GM12864 (cell line): ENCODE data around the gene RRP36.

ENCODE experiments used
- DNase-seq: peaks from one replicate; pipeline ENCODE4 v3.0.0-alpha.2; 2011; ENCODE audit warnings: low read depth
- H3K4me3 ChIP-seq: 2 replicates; pipeline ENCODE4 v1.5.1; 2011; ENCODE audit warnings: mild to moderate bottlenecking, low read depth, low read length, control low read depth
- TF ChIP-seq, protein P1 (sequence below): IDR thresholded peaks from 2 replicates; pipeline ENCODE4 v1.5.1; 2011; ENCODE audit warnings: low read depth, mild to moderate bottlenecking, moderate library complexity, low read length, control low read depth, inconsistent platforms; ENCODE audit errors: missing control alignments

RRP36 gene, protein sequence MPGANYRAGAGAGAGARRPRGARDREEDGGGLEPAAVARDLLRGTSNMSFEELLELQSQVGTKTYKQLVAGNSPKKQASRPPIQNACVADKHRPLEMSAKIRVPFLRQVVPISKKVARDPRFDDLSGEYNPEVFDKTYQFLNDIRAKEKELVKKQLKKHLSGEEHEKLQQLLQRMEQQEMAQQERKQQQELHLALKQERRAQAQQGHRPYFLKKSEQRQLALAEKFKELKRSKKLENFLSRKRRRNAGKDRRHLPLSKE

DNA sequence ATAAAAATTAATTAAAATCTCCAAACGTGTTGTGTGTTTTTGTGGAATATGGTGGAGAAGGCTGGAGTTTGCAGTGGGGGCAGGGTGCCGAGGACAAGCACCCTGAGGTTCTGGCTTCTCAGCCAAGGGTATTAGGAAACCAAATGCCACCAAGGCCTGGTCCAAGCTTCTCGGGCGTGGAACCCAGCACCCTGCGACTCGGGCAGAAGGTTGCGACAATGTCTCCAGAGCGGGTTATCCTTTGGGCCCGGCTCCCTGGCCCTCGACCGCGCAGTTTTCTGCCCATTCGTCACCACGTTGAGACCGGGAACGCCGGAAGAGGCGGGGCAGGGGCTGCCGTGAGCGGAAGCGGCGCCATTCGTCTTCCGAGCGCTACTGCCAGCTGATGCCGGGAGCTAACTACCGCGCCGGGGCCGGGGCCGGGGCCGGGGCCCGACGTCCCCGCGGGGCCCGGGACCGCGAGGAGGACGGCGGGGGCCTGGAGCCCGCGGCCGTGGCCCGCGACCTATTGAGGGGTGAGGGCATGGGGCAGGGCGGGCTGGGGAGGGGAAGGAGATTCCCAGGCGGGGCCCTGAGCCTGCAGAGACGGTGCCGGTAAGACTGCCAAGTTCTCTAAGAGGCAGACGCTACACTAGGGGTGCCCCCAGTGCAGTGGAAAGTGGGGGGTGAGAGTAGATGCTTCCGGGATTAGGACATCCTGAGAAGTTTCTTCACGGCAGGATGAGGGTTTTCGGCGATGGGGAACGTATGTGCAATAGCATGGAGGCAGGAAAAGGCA is at the start of gene RRP36:
RRP36 (plus strand) TSS at position 354 of the 778 bp plus-strand sequence; CDS start at position 386, 32 bp downstream.
- TF ChIP-seq, protein P1, sequence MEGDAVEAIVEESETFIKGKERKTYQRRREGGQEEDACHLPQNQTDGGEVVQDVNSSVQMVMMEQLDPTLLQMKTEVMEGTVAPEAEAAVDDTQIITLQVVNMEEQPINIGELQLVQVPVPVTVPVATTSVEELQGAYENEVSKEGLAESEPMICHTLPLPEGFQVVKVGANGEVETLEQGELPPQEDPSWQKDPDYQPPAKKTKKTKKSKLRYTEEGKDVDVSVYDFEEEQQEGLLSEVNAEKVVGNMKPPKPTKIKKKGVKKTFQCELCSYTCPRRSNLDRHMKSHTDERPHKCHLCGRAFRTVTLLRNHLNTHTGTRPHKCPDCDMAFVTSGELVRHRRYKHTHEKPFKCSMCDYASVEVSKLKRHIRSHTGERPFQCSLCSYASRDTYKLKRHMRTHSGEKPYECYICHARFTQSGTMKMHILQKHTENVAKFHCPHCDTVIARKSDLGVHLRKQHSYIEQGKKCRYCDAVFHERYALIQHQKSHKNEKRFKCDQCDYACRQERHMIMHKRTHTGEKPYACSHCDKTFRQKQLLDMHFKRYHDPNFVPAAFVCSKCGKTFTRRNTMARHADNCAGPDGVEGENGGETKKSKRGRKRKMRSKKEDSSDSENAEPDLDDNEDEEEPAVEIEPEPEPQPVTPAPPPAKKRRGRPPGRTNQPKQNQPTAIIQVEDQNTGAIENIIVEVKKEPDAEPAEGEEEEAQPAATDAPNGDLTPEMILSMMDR = no peak
- H3K4me3 ChIP-seq = peak within 1 kb of the TSS; percentile 99
- DNase-seq = peak; percentile 18

DNA sequence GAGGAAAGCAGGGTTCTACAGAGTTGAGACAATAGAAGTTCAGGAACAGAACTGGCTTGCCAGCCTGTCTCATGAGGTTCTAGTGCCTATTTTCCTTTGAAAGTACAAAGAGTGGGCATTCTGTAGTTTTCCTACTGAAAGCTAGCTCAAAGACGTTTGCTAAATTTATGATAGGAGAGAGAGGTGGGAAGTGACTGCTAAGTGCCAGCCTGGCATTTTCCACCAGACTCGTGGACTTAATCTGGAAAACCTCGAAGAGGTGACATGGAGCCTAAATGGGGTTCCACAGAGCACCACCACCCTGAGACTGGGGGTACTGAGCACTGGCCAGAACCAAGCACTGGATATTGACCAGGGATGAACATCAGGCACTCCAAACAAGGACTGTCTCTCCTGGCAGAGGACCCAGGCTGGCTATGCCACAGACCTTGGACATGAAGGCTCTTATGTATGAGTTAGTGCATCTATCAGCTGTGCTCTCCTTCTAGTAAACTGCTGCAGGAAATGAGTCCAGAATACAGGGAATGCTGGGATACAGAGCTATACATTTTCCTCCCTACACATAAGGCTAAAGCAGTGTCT is 49.6 kb upstream of the RRP36 start:
- H3K4me3 ChIP-seq = no peak overlapping the region
- DNase-seq = no peak
- TF ChIP-seq, protein P1 = no peak

DNA sequence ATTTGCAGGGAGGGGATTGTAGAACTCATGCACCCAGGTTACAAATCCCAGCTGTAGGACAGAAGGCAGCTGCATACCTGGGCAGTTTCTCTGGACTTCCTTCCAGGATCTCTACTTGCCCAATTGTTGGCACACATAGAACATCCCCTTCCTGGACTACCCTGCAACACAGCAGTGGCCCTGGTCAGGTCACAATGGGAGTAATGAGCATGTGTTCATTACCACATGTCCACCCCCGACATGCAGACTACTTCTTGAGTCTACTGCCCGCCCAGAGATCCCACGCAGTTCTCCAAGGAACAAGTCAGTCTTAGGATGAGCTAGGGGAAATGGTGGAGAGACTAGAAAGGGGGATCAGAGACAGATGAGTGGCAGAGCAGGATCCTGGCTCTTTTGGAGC is 47.5 kb upstream of the RRP36 start:
- no peak overlapping the region for H3K4me3 ChIP-seq
- TF ChIP-seq, protein P1 = no peak
- DNase-seq = no peak

DNA sequence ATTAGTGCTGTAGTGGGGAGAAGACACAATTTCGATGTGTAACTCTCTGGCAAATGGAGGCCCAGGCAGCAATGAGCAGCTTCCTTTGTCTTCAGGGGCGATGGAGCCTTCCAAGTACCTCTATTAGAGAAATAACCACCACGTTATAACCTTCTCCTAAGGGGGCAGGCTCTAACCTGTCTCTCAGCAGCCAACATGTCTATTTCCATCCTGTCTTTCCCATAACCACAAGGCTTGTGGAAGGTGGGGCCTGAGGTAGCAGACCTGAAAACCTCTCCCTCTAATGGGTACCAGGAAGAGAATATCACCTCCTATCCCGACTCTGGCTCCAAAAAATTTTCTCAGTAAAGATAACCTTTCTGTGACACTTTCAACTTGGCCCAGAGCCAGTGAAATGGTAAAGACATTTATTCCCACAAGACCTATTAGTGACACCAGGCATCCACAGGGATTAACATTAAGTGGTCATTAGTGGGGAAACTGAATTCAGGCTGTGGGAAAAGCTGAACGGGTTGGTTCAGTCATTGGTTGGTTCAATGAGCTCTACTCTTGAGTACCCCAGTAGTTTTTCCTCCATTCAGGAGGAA is 46.4 kb upstream of the RRP36 start:
- TF ChIP-seq, protein P1 = no peak
- DNase-seq = no peak
- H3K4me3 ChIP-seq = no peak overlapping the region

DNA sequence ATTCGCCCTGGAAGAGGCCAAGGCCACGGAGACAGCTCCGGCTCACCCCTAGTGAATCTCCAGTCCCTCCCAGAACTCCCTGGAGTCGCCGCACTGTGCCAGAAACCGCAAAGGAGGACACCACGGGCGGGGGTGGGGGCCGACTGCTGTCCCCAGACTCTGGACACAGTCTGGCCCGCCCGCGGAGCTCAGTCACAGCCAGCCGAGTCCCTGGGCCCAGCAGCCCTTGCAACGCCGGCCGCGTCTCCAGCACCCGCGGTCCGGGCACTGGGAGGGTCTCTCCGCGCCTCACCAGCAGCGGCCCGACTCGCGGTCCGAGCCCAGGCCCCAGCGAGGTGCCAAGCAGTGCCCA is 43.0 kb upstream of the RRP36 start:
- H3K4me3 ChIP-seq = peak overlapping the region; percentile 57
- TF ChIP-seq, protein P1 = no peak
- no peak for DNase-seq

DNA sequence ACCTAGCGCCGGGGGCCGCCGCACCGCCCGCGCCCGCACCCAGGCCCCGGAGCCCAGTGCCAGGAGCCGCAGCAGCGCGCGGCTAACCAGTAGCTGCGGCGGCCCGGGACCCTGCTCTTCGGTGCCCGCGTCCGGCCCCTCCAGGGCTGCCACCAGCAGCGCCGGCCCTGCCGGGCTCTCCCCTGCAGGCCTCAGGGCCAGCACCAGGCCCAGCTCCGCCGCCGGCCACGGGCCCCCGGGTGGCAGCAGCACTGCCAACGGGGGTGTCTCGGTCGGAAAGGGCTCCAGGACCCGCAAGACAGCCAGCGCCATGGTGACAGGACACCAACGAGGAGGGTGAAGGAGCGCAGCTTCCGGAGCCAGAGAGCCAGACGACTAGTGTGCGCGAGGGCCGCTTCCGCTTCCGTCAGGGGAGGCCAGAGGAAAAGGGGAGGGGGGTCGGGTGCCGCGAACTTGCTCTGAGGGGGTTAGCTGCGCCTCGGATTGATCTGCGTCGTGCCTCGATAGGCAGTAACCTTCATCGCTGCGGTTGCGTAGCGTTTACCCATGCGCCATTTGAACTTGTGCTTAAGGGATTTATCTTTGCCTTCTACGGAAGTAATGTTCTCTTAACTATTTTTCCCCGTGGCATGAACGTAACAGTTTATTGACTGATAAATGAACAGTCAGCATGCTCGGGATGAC is 42.4 kb upstream of the RRP36 start, which contains the start of gene PEX6:
PEX6 (minus strand) TSS at position 343 of the 684 bp plus-strand sequence; CDS start at position 312, 31 bp downstream.
- TF ChIP-seq, protein P1 = no peak
- peak within 1 kb of the TSS; percentile 57 for H3K4me3 ChIP-seq
- peak; percentile 85 for DNase-seq
